Gastrocnemius medialis (tissue), 4 donors: Measurements from ENCODE around the gene SIAH1.

ENCODE experiments used
- CTCF ChIP-seq, 5 experiments: fragments of 450-650 bp in 3 of 5; fragments of 200-600 bp in 2 of 5; sonication (generic) in 2 of 5; IDR thresholded peaks in 4 of 5; conservative IDR thresholded peaks in 1 of 5; 1 replicate in 4 of 5; 2 replicates in 1 of 5; pipeline ENCODE4 v1.5.1; 2016 to 2019; ENCODE audit warnings: antibody characterized with exemption in 5 of 5, mild to moderate bottlenecking in 3 of 5, moderate library complexity in 3 of 5
- POLR2A ChIP-seq, 2 donors: fragments of 450-650 bp; IDR thresholded peaks; one replicate each; pipeline ENCODE4 v1.6.1; 2017; ENCODE audit warnings: antibody characterized with exemption in 2 of 2, mild to moderate bottlenecking in 2 of 2, moderate library complexity in 2 of 2

- TF ChIP-seq CTCF (IDR thresholded peaks at IDR 0.05 in 4 of 5, conservative IDR thresholded peaks at IDR 0.05 in 1 of 5) (no peak), POLR2A (IDR thresholded peaks at IDR 0.05) (no peak)
These were observed 30.0 kb downstream of the SIAH1 start for GRCh38 chr16:48354877-48355855.
